Common myeloid progenitor, CD34-positive (primary cell): Measurements from ENCODE around the gene TSPOAP1.
A peak's percentile ranks its signal among the peaks of the same experiment; 100 is the strongest.

Experiments
- CTCF ChIA-PET: fragments of 350-600 bp; sonication (Branson Sonifier 250); formaldehyde crosslinking; loops from one replicate; lab custom pipeline; 2021; ENCODE audit warnings: antibody characterized with exemption; lab: Charles Lee
- POLR2A ChIA-PET: fragments of 350-600 bp; sonication (Branson Sonifier 250); formaldehyde crosslinking; loops from one replicate; lab custom pipeline; 2021; ENCODE audit warnings: antibody characterized with exemption; lab: Charles Lee
- DNase-seq, 3 donors: peaks; one replicate each; pipeline versions ENCODE4 v3.0.0 to v3.0.0-alpha.2; 2013
- H3K27ac ChIP-seq, 2 experiments: 1 replicate in 1 of 2; 2 replicates in 1 of 2; pipeline ENCODE4 v1.7.0; 2013; ENCODE audit warnings: inconsistent platforms in 2 of 2, low read length in 2 of 2, mild to moderate bottlenecking in 2 of 2, low read depth in 1 of 2, moderate library complexity in 1 of 2; ENCODE audit not compliant: severe bottlenecking in 2 of 2, insufficient read depth in 1 of 2, poor library complexity in 1 of 2
- H3K27me3 ChIP-seq, 5 experiments: replicated peaks in 2 of 5; 1 replicate in 3 of 5; 2 replicates in 2 of 5; pipeline versions ENCODE4 v1.6.1 to v1.7.0; 2013; ENCODE audit warnings: low read length in 4 of 5, mild to moderate bottlenecking in 2 of 5, moderate library complexity in 2 of 5, inconsistent platforms in 1 of 5; ENCODE audit not compliant: insufficient read depth in 5 of 5, control insufficient read depth in 4 of 5
- H3K36me3 ChIP-seq, 4 experiments: 1 replicate in 2 of 4; 2 replicates in 2 of 4; pipeline versions ENCODE4 v1.6.1 to v1.7.0; 2013; ENCODE audit warnings: low read length in 3 of 4, control low read depth in 1 of 4, mild to moderate bottlenecking in 1 of 4; ENCODE audit not compliant: control insufficient read depth in 4 of 4, insufficient read depth in 4 of 4
- H3K4me1 ChIP-seq, 4 experiments: 1 replicate in 3 of 4; 2 replicates in 1 of 4; pipeline versions ENCODE4 v1.6.1 to v1.7.1; 2013; ENCODE audit warnings: low read length in 3 of 4, mild to moderate bottlenecking in 3 of 4, control low read depth in 1 of 4, inconsistent platforms in 1 of 4, moderate library complexity in 1 of 4; ENCODE audit not compliant: control insufficient read depth in 4 of 4, insufficient read depth in 4 of 4; ENCODE audit errors: control extremely low read depth in 1 of 4
- H3K4me3 ChIP-seq, 7 experiments: 1 replicate in 4 of 7; 2 replicates in 3 of 7; pipeline versions ENCODE4 v1.5.1 to v1.7.0; 2013; ENCODE audit warnings: mild to moderate bottlenecking in 7 of 7, low read length in 6 of 7, moderate library complexity in 6 of 7, inconsistent platforms in 2 of 7, low read depth in 2 of 7, control low read depth in 1 of 7; ENCODE audit not compliant: insufficient read depth in 4 of 7, control insufficient read depth in 1 of 7; ENCODE audit errors: extremely low read depth in 1 of 7
- H3K9me3 ChIP-seq, 5 experiments: 1 replicate in 4 of 5; 2 replicates in 1 of 5; pipeline versions ENCODE4 v1.6.1 to v1.7.1; 2013; ENCODE audit warnings: low read length in 4 of 5, mild to moderate bottlenecking in 2 of 5, inconsistent platforms in 1 of 5, low read depth in 1 of 5, moderate library complexity in 1 of 5; ENCODE audit not compliant: control insufficient read depth in 4 of 5, insufficient read depth in 2 of 5; ENCODE audit errors: control extremely low read depth in 1 of 5
- WGBS: methylation state at CpG from one replicate; pipeline ENCODE4 v1.1.5; 2013; ENCODE audit not compliant: insufficient coverage; 5-methylcytosine and 5-hydroxymethylcytosine counted together

The TSPOAP1 gene

GRCh38 chr17:58280480-58281217 lies 47.9 kb downstream of the TSPOAP1 start, which contains the start of gene MPO:
TSS of gene MPO (minus strand) at chr17:58280935. CDS start at chr17:58280758, 177 bp downstream.
- H3K4me1 ChIP-seq = peaks cover 6 to 78% (median 64%) of the 10 kb centered on the region in 4 experiments
- peak within 1 kb of the TSS in 1 of 2 experiments; percentile 69 for H3K27ac ChIP-seq
- DNase-seq = no peak
- H3K36me3 ChIP-seq = peaks cover 0 to 30% (median 0%) of the 10 kb centered on the region in 4 experiments
- H3K9me3 ChIP-seq = no peaks in the 10 kb centered on the region
- WGBS = 100% methylated on average over 2 of the region's 5 CpGs
- peak within 1 kb of the TSS in 2 of 7 experiments; percentile 26 to 64 for H3K4me3 ChIP-seq
- POLR2A ChIA-PET = interaction anchor here (1.1 kb wide), 1 partner anchor 47 kb away, joined by 4 read pairs; the partner anchor contains the start of gene TSPOAP1
- CTCF ChIA-PET = interaction anchor here (0.9 to 3.0 kb wide), 11 partner anchors 9 to 66 kb away, joined by 3 to 16 read pairs (median 4); no protein-coding TSS in a partner anchor
- no peaks in the 10 kb centered on the region for H3K27me3 ChIP-seq

- Histone ChIP-seq H3K36me3 (peaks cover 0 to 36% (median 0%) of the 10 kb centered on the region in 4 experiments), H3K27me3 (no peaks in the 10 kb centered on the region), H3K4me3 (peak overlapping the region in 2 of 7 experiments; percentile 26 to 64), H3K4me1 (peaks cover 4 to 75% (median 59%) of the 10 kb centered on the region in 4 experiments), H3K27ac (no peak overlapping the region), H3K9me3 (no peaks in the 10 kb centered on the region)
- POLR2A ChIA-PET = interaction anchor here (1.1 kb wide), 1 partner anchor 48 kb away, joined by 4 read pairs; the partner anchor contains the start of gene TSPOAP1
- WGBS = 76% methylated on average over 11 of the region's 16 CpGs
- CTCF ChIA-PET = interaction anchor here (1.1 to 3.0 kb wide), 11 partner anchors 10 to 66 kb away, joined by 3 to 16 read pairs (median 4); no protein-coding TSS in a partner anchor
- DNase-seq = peak; percentile 22 to 85 (median 82)
Observed at GRCh38 chr17:58279736-58280479, 48.7 kb downstream of the TSPOAP1 start.

- WGBS = 40% methylated on average over 55 of the region's 60 CpGs
- POLR2A ChIA-PET = interaction anchor here (1.1 kb wide), 1 partner anchor 49 kb away, joined by 4 read pairs; the partner anchor contains the start of gene TSPOAP1
- peak overlapping the region in 3 of 7 experiments; percentile 36 to 64 (median 38) for H3K4me3 ChIP-seq
Observed at GRCh38 chr17:58279016-58279711, 49.4 kb downstream of the TSPOAP1 start.

GRCh38 chr17:58278661-58279015 lies 50.0 kb downstream of the TSPOAP1 start:
- H3K9me3 ChIP-seq = no peaks in the 10 kb centered on the region
- peaks cover 4 to 66% (median 46%) of the 10 kb centered on the region in 4 experiments for H3K4me1 ChIP-seq
- H3K4me3 ChIP-seq = peak overlapping the region in 2 of 7 experiments; percentile 36 to 64
- no peaks in the 10 kb centered on the region for H3K27me3 ChIP-seq
- ChIA-PET POLR2A (no interaction called here), CTCF (interaction anchor here (1.6 to 3.0 kb wide), 5 partner anchors 26 to 66 kb away, joined by 3 to 16 read pairs (median 7); no protein-coding TSS in a partner anchor)
- H3K36me3 ChIP-seq = peaks cover 0 to 40% (median 0%) of the 10 kb centered on the region in 4 experiments
- no peak for DNase-seq
- no peak overlapping the region for H3K27ac ChIP-seq
- WGBS = 84% methylated on average over 3 of the region's 5 CpGs

More at GRCh38 chr17:58279016-58279711, 49.4 kb downstream of the TSPOAP1 start:
- H3K4me1 ChIP-seq = peaks cover 4 to 67% (median 51%) of the 10 kb centered on the region in 4 experiments
- DNase-seq = peak in 1 of 3 donors; percentile 27
- H3K36me3 ChIP-seq = peaks cover 0 to 36% (median 0%) of the 10 kb centered on the region in 4 experiments
- H3K27me3 ChIP-seq = no peaks in the 10 kb centered on the region
- H3K9me3 ChIP-seq = no peaks in the 10 kb centered on the region
- no peak overlapping the region for H3K27ac ChIP-seq
- CTCF ChIA-PET = interaction anchor here (1.2 to 3.0 kb wide), 8 partner anchors 10 to 65 kb away, joined by 3 to 16 read pairs (median 6); no protein-coding TSS in a partner anchor

GRCh38 chr17:58277802-58278595 lies 50.6 kb downstream of the TSPOAP1 start:
- H3K9me3 ChIP-seq = no peaks in the 10 kb centered on the region
- DNase-seq = no peak
- 96% methylated on average over 31 of the region's 36 CpGs for WGBS

More at GRCh38 chr17:58277802-58278595, 50.6 kb downstream of the TSPOAP1 start:
- H3K4me1 ChIP-seq = peaks cover 0 to 66% (median 40%) of the 10 kb centered on the region in 4 experiments
- ChIA-PET CTCF (interaction anchor here (0.9 to 3.0 kb wide), 10 partner anchors 12 to 67 kb away, joined by 3 to 16 read pairs (median 4); no protein-coding TSS in a partner anchor), POLR2A (no interaction called here)
- peak overlapping the region in 2 of 7 experiments; percentile 15 to 64 for H3K4me3 ChIP-seq
- H3K27me3 ChIP-seq = no peaks in the 10 kb centered on the region
- peaks cover 0 to 47% (median 0%) of the 10 kb centered on the region in 4 experiments for H3K36me3 ChIP-seq
- H3K27ac ChIP-seq = no peak overlapping the region
